Erythroblast (primary cell): Measurements from ENCODE around the gene GGT6.

Source experiments
- GATA1 ChIP-seq: IDR thresholded peaks from 2 replicates; pipeline ENCODE4 v1.6.1; 2011; ENCODE audit warnings: low read depth, mild to moderate bottlenecking, control low read depth, low read length, moderate library complexity
- POLR2A ChIP-seq: IDR thresholded peaks from 2 replicates; pipeline ENCODE4 v1.6.1; 2011; ENCODE audit warnings: mild to moderate bottlenecking, low read length

DNA sequence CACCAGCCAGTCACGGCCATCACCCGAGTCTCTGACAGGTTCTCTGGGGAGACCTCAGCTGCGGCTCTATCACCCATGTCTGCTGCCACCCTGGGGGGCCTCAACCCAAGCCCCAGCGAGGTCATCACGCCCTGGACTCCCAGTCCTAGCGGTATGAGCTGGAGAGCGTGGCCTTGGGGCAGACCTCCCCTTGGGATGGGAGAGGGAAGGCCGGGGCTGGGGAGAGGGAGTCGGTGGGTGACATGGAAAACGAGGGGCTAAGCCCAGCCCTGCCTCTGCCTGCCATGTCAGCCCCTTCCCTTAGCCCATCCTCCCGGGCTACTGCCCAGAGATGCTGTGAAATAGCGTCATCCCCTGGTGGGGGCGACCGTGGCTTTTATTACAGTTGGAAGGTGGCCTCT lies 32.6 kb upstream of the GGT6 start:
- TF ChIP-seq POLR2A (no peak), GATA1 (no peak)
